Dendritic cell treated with granulocyte-macrophage colony-stimulating factor and Interleukin-4, amounts not matched to agents 40 ng/mL and 50 ng/mL, for 4 days (primary cell): ENCODE measurements around the gene AMPD2.
A peak's percentile ranks its signal among the peaks of the same experiment; 100 is the strongest.

Source experiments
- H3K27ac Mint-ChIP-seq: one replicate; pipeline ENCODE4 v1.8.0; 2022; ENCODE audit warnings: mild to moderate bottlenecking, mixed read lengths
- H3K27me3 Mint-ChIP-seq: one replicate; pipeline ENCODE4 v1.8.0; 2022; ENCODE audit warnings: mild to moderate bottlenecking, mixed read lengths
- H3K36me3 Mint-ChIP-seq: one replicate; pipeline ENCODE4 v1.8.0; 2022; ENCODE audit warnings: low read depth, mixed read lengths
- H3K4me1 Mint-ChIP-seq: one replicate; pipeline ENCODE4 v1.8.0; 2022; ENCODE audit warnings: low read depth, mixed read lengths
- H3K4me3 Mint-ChIP-seq: one replicate; pipeline ENCODE4 v1.8.0; 2022; ENCODE audit warnings: mild to moderate bottlenecking, moderate library complexity, mixed read lengths
- H3K9me3 Mint-ChIP-seq: one replicate; pipeline ENCODE4 v1.8.0; 2022; ENCODE audit warnings: mixed read lengths
- intact Hi-C: fragments of 100-400 bp; cut with micrococcal nuclease; formaldehyde crosslinking; loops from one replicate; pipeline ENCODE4 v1.15.0; 2022

Gene AMPD2

GRCh38 chr1:109621379-109622136 is 1.9 kb downstream of the AMPD2 start:
- Mint-ChIP-seq H3K9me3 (no peaks in the 10 kb centered on the region), H3K4me3 (peak overlapping the region; percentile 94), H3K27me3 (no peaks in the 10 kb centered on the region), H3K4me1 (peaks cover 93% of the 10 kb centered on the region), H3K27ac (peak overlapping the region; percentile 91), H3K36me3 (peaks cover 47% of the 10 kb centered on the region)
- intact Hi-C loops = loop anchor here (2.0 kb wide), 1 partner anchor 73 kb away; the partner anchor contains the start of gene GNAI3

- H3K27me3 Mint-ChIP-seq = no peaks in the 10 kb centered on the region
- intact Hi-C loops = no loop called here
- H3K9me3 Mint-ChIP-seq = no peaks in the 10 kb centered on the region
- H3K4me1 Mint-ChIP-seq = peaks cover 86% of the 10 kb centered on the region
- H3K27ac Mint-ChIP-seq = peak overlapping the region; percentile 91
- H3K36me3 Mint-ChIP-seq = peaks cover 55% of the 10 kb centered on the region
- peak overlapping the region; percentile 94 for H3K4me3 Mint-ChIP-seq
Observed at GRCh38 chr1:109622137-109622892, 2.7 kb downstream of the AMPD2 start.

GRCh38 chr1:109622895-109623294 is 3.3 kb downstream of the AMPD2 start:
- H3K27ac Mint-ChIP-seq = peak overlapping the region; percentile 91
- no peaks in the 10 kb centered on the region for H3K9me3 Mint-ChIP-seq
- H3K4me1 Mint-ChIP-seq = peaks cover 87% of the 10 kb centered on the region
- H3K27me3 Mint-ChIP-seq = no peaks in the 10 kb centered on the region
- H3K4me3 Mint-ChIP-seq = peak overlapping the region; percentile 94
- intact Hi-C loops = no loop called here
- peaks cover 61% of the 10 kb centered on the region for H3K36me3 Mint-ChIP-seq

- Mint-ChIP-seq H3K27ac (peak overlapping the region; percentile 91), H3K9me3 (no peaks in the 10 kb centered on the region), H3K4me3 (peak overlapping the region; percentile 65), H3K4me1 (peaks cover 83% of the 10 kb centered on the region), H3K36me3 (peaks cover 68% of the 10 kb centered on the region), H3K27me3 (no peaks in the 10 kb centered on the region)
- intact Hi-C loops = no loop called here
Observed at GRCh38 chr1:109623601-109624161, 4.0 kb downstream of the AMPD2 start.

- Mint-ChIP-seq H3K27me3 (no peaks in the 10 kb centered on the region), H3K36me3 (peaks cover 76% of the 10 kb centered on the region), H3K4me1 (peaks cover 75% of the 10 kb centered on the region), H3K4me3 (peak overlapping the region; percentile 65), H3K27ac (peak overlapping the region; percentile 91), H3K9me3 (no peaks in the 10 kb centered on the region)
- intact Hi-C loops = no loop called here
Observed at GRCh38 chr1:109624201-109625010, 4.8 kb downstream of the AMPD2 start.

GRCh38 chr1:109625176-109625575 is 5.5 kb downstream of the AMPD2 start:
- Mint-ChIP-seq H3K4me3 (no peak overlapping the region), H3K27me3 (no peaks in the 10 kb centered on the region), H3K4me1 (peaks cover 68% of the 10 kb centered on the region), H3K27ac (peak overlapping the region; percentile 53), H3K36me3 (peaks cover 76% of the 10 kb centered on the region), H3K9me3 (no peaks in the 10 kb centered on the region)
- intact Hi-C loops = no loop called here

- Mint-ChIP-seq H3K4me3 (no peak overlapping the region), H3K4me1 (peaks cover 61% of the 10 kb centered on the region), H3K27ac (peak overlapping the region; percentile 53), H3K36me3 (peaks cover 76% of the 10 kb centered on the region), H3K27me3 (no peaks in the 10 kb centered on the region), H3K9me3 (no peaks in the 10 kb centered on the region)
- intact Hi-C loops = no loop called here
Observed at GRCh38 chr1:109625601-109626560, 6.2 kb downstream of the AMPD2 start.

GRCh38 chr1:109626682-109627408 is 7.2 kb downstream of the AMPD2 start:
- H3K36me3 Mint-ChIP-seq = peaks cover 76% of the 10 kb centered on the region
- intact Hi-C loops = no loop called here
- no peaks in the 10 kb centered on the region for H3K27me3 Mint-ChIP-seq
- no peaks in the 10 kb centered on the region for H3K9me3 Mint-ChIP-seq
- peaks cover 52% of the 10 kb centered on the region for H3K4me1 Mint-ChIP-seq
- H3K27ac Mint-ChIP-seq = no peak overlapping the region
- H3K4me3 Mint-ChIP-seq = no peak overlapping the region

GRCh38 chr1:109627692-109628399 is 8.2 kb downstream of the AMPD2 start:
- Mint-ChIP-seq H3K27me3 (no peaks in the 10 kb centered on the region), H3K9me3 (no peaks in the 10 kb centered on the region), H3K4me1 (peaks cover 45% of the 10 kb centered on the region), H3K4me3 (no peak overlapping the region), H3K27ac (no peak overlapping the region), H3K36me3 (peaks cover 79% of the 10 kb centered on the region)
- intact Hi-C loops = no loop called here

GRCh38 chr1:109628540-109629321 is 9.1 kb downstream of the AMPD2 start:
- no peak overlapping the region for H3K4me3 Mint-ChIP-seq
- no peaks in the 10 kb centered on the region for H3K9me3 Mint-ChIP-seq
- H3K36me3 Mint-ChIP-seq = peaks cover 82% of the 10 kb centered on the region
- no peaks in the 10 kb centered on the region for H3K27me3 Mint-ChIP-seq
- H3K4me1 Mint-ChIP-seq = peaks cover 39% of the 10 kb centered on the region
- no peak overlapping the region for H3K27ac Mint-ChIP-seq
- intact Hi-C loops = no loop called here

GRCh38 chr1:109629372-109630030 is 9.9 kb downstream of the AMPD2 start:
- peaks cover 82% of the 10 kb centered on the region for H3K36me3 Mint-ChIP-seq
- H3K9me3 Mint-ChIP-seq = no peaks in the 10 kb centered on the region
- H3K27ac Mint-ChIP-seq = no peak overlapping the region
- intact Hi-C loops = no loop called here
- no peaks in the 10 kb centered on the region for H3K27me3 Mint-ChIP-seq
- H3K4me1 Mint-ChIP-seq = peaks cover 35% of the 10 kb centered on the region
- H3K4me3 Mint-ChIP-seq = no peak overlapping the region
